HEK293T (cell line): Measurements from ENCODE around the gene SP140L.
"Not testable (repeated sequence)": the region's sequence is repeated elsewhere in the genome, so short reads cannot be mapped to it uniquely, and the experiment has no call there.

ENCODE experiments used
- CTCF ChIA-PET: fragments of 350-600 bp; formaldehyde crosslinking; extraction: SDS; loops from one replicate; lab custom pipeline; 2021; ENCODE audit warnings: antibody characterized with exemption, inconsistent platforms; lab: Yijun Ruan, JAX
- POLR2A ChIA-PET: fragments of 350-600 bp; formaldehyde crosslinking; extraction: SDS; loops from one replicate; lab custom pipeline; 2020; ENCODE audit warnings: antibody characterized with exemption, inconsistent platforms; lab: Yijun Ruan, JAX
- DNase-seq: peaks from one replicate; pipeline ENCODE4 v3.0.0; 2012; ENCODE audit warnings: mixed read lengths; ENCODE audit errors: extremely low spot score
- ARNT ChIP-seq: fragments of 450-650 bp; IDR thresholded peaks from 2 replicates; pipeline ENCODE4 v1.6.1; 2017; ENCODE audit warnings: mild to moderate bottlenecking
- BHLHE40 ChIP-seq: fragments of 450-650 bp; IDR thresholded peaks from 2 replicates; pipeline ENCODE4 v1.6.1; 2016; ENCODE audit warnings: mild to moderate bottlenecking, moderate library complexity, borderline replicate concordance
- CTBP1 ChIP-seq: fragments of 450-650 bp; IDR thresholded peaks from 2 replicates; pipeline ENCODE4 v1.6.1; 2016; ENCODE audit warnings: borderline replicate concordance
- ELF4 ChIP-seq: fragments of 450-650 bp; IDR thresholded peaks from 2 replicates; pipeline ENCODE4 v1.6.1; 2017; ENCODE audit warnings: antibody characterized with exemption
- FOXA1 ChIP-seq: fragments of 450-650 bp; IDR thresholded peaks from 2 replicates; pipeline ENCODE4 v1.6.1; 2016; ENCODE audit warnings: mild to moderate bottlenecking
- FOXK2 ChIP-seq: fragments of 450-650 bp; IDR thresholded peaks from 2 replicates; pipeline ENCODE4 v1.6.1; 2016; ENCODE audit warnings: mild to moderate bottlenecking
- FOXM1 ChIP-seq: fragments of 450-650 bp; IDR thresholded peaks from 2 replicates; pipeline ENCODE4 v1.6.1; 2017; ENCODE audit warnings: mild to moderate bottlenecking, borderline replicate concordance
- HDGF ChIP-seq: fragments of 450-650 bp; IDR thresholded peaks from 2 replicates; pipeline ENCODE4 v1.6.1; 2017; ENCODE audit warnings: antibody characterized with exemption, borderline replicate concordance
- L3MBTL2 ChIP-seq: fragments of 450-650 bp; conservative IDR thresholded peaks from 2 replicates; pipeline ENCODE4 v1.6.1; 2016; ENCODE audit warnings: mild to moderate bottlenecking
- LEF1 ChIP-seq: fragments of 450-650 bp; IDR thresholded peaks from 2 replicates; pipeline ENCODE4 v1.6.1; 2017; ENCODE audit warnings: mild to moderate bottlenecking, borderline replicate concordance
- NFRKB ChIP-seq: fragments of 450-650 bp; IDR thresholded peaks from 2 replicates; pipeline ENCODE4 v1.6.1; 2016; ENCODE audit warnings: mild to moderate bottlenecking, moderate library complexity
- SP1 ChIP-seq: fragments of 450-650 bp; IDR thresholded peaks from 2 replicates; pipeline ENCODE4 v1.6.1; 2017
- SUZ12 ChIP-seq: fragments of 450-650 bp; IDR thresholded peaks from 2 replicates; pipeline ENCODE4 v1.6.1; 2016; ENCODE audit warnings: mild to moderate bottlenecking
- TARDBP ChIP-seq: fragments of 450-650 bp; IDR thresholded peaks from 2 replicates; pipeline ENCODE4 v1.6.1; 2016
- ZNF384 ChIP-seq: fragments of 450-650 bp; IDR thresholded peaks from 2 replicates; pipeline ENCODE4 v1.6.1; 2016
- TF ChIP-seq, protein P1 (sequence below): fragments of 450-650 bp; IDR thresholded peaks from 2 replicates; pipeline ENCODE4 v1.6.1; 2016

SP140L gene

DNA sequence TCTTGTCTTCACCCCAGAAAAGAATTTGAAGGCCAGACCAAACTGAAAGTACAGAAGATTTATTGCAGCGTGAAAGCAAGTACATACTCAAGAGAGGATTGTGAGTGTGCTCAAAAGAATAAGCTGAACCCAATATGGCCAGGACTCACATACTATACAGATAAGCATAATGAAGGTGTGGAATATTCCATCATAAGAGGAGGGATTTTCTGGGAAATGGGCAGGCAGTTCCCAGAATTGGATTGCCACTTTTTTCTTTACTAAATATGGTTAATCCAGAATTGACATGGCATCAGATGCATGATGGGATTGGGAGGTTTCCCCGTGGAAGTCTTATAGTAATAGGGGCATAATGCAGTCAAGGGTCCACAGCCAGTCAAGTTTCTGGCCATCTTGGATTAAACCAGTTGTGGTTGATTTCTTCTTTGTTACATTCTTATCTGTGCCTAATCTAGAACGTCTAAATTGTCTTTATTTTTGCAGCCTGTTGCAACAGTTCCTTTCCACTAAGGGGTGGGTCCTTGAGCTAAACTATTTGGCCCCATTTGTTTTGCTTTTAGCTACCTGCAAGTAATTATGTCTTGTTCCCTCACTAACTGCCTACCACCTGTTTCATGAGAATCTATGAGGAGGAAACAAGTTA is 9.0 kb downstream of the SP140L start:
- POLR2A ChIA-PET = no interaction called here
- CTCF ChIA-PET = no interaction called here
- TF ChIP-seq, protein P1, sequence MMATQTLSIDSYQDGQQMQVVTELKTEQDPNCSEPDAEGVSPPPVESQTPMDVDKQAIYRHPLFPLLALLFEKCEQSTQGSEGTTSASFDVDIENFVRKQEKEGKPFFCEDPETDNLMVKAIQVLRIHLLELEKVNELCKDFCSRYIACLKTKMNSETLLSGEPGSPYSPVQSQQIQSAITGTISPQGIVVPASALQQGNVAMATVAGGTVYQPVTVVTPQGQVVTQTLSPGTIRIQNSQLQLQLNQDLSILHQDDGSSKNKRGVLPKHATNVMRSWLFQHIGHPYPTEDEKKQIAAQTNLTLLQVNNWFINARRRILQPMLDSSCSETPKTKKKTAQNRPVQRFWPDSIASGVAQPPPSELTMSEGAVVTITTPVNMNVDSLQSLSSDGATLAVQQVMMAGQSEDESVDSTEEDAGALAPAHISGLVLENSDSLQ = no peak
- TF ChIP-seq ELF4 (no peak), SUZ12 (no peak), FOXK2 (no peak), SP1 (no peak), BHLHE40 (no peak), HDGF (no peak), FOXM1 (no peak), LEF1 (no peak), TARDBP (no peak), CTBP1 (no peak), ARNT (no peak), NFRKB (no peak), FOXA1 (no peak), ZNF384 (no peak), L3MBTL2 (no peak)
- DNase-seq = no peak

DNA sequence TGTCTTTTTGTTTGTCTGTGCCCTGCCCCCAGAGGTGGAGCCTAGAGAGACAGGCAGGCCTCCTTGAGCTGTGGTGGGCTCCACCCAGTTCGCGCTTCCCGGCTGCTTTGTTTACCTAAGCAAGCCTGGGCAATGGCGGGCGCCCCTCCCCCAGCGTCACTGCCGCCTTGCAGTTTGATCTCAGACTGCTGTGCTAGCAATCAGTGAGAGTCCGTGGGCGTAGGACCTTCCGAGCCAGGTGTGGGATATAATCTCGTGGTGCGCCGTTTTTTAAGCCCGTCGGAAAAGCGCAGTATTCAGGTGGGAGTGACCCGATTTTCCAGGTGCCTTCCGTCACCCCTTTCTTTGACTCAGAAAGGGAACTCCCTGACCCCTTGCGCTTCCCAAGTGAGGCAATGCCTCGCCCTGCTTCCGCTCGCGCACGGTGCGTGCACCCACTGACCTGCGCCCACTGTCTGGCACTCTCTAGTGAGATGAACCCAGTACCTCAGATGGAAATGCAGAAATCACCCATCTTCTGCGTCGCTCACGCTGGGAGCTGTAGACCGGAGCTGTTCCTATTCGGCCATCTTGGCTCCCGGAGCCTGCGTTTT is 15.0 kb downstream of the SP140L start:
- CTCF ChIA-PET, POLR2A ChIA-PET: not testable (repeated sequence)

DNA sequence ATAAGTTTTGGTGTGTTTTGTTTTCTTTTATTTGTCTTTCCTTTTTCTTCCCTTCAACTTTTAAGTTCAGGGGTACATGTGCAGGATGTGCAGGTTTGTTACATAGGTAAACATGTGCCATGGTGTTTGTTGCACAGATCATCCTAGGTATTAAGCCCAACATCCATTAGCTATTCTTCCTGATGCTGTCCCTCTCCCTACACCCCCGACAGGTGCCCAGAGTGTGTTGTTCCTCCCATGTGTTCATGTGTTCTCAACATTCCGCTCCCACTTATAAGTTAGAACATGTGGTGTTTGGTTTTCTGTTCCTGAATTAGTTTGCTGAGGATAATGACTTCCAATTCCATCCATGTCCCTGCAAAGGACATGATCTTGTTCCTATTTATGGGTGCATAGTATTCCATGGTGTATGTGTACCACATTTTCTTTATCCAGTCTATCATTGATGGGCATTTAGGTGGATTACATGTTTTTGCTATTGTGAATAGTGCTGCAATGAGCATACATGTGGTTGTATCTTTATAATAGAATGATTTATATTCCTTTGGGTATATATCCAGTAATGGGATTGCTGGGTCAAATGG is 16.1 kb downstream of the SP140L start:
- POLR2A ChIA-PET, CTCF ChIA-PET: not testable (repeated sequence)

More for the DNA sequence above, 15.0 kb downstream of the SP140L start:
- not testable (repeated sequence) for DNase-seq

DNA sequence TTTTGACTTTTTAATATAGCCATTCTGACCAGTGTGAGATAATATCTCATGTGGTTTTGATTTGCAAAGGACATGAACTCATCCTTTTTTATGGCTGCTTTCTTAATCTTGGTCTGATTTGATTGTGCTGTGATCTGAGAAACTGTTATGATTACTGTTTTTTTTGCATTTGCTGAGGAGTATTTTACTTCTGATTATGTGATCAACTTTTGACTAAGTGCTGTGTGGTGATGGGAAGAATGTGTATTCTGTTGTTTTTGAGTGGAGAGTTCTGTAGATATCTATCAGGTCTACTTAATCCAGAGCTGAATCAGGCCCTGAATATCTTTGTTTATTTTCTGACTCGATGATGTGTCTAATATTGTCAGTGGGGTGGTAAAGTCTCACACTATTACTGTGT is 16.8 kb downstream of the SP140L start:
- ChIA-PET CTCF (no interaction called here), POLR2A (no interaction called here)
- DNase-seq = no peak

More for the DNA sequence above, 16.1 kb downstream of the SP140L start:
- DNase-seq = not testable (repeated sequence)

DNA sequence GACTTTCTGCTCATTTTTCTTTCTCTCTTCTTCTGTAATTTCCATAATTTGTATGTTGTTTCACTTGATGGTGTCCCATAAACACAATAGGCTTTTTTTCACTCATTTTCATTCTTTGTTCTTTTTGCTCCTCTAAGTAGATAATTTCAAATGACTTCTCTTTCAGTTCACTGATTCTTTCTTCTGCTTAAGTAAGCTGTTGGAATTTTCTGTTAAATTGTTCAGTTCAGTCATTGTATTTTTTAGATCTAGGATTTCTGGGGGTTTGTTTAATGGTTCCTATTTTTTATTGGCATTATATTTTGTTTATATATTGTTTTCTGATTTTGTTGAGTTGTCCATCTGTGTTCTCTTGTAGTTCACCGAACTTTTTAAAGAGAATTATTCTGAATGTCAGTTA is 19.5 kb downstream of the SP140L start:
- no peak for DNase-seq
- ChIA-PET CTCF (no interaction called here), POLR2A (no interaction called here)
- no peak for TF ChIP-seq FOXM1
- TF ChIP-seq ZNF384 = no peak
- TF ChIP-seq TARDBP = no peak
- TF ChIP-seq HDGF = no peak
- no peak for TF ChIP-seq ELF4
- TF ChIP-seq CTBP1 = no peak
- TF ChIP-seq SUZ12 = no peak
- no peak for TF ChIP-seq LEF1

More for the DNA sequence above, 16.8 kb downstream of the SP140L start:
- TF ChIP-seq, protein P1 = no peak
- TF ChIP-seq SP1 (no peak), HDGF (no peak), ELF4 (no peak), BHLHE40 (no peak), ARNT (no peak), CTBP1 (no peak), SUZ12 (no peak), TARDBP (no peak), FOXA1 (no peak), L3MBTL2 (no peak), NFRKB (no peak), LEF1 (no peak)

DNA sequence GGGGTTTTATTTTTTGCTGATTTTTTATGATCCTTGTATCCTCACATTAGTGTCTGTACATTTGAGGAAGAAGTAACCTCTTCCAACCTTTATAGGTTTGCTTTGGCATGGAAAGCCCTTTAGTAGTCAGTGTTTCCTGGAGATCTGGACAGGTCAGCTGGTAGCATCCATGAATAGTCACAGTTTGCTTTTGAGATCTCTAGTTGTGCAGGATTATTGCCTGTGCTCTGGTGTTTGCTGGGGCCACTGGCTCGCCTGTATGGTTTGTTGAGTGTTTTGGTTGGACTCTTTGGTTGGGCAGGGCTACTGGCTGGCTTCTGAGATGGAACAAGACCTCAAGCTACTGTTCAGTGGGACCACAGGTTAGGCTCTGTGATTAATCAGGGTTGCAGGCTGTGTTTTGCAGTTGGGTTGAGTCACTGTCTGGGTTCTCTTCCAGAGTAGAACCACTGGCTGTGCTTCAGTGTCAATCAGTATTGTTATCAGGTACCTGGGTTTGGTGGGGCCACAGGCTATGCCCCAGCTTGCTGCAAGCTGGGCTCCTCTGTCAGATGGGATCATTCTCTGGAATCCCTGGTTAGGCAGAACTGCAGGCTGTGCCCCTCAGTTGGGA is 20.0 kb downstream of the SP140L start:
- CTCF ChIA-PET = no interaction called here
- TF ChIP-seq ELF4 = no peak
- no peak for TF ChIP-seq BHLHE40
- no peak for TF ChIP-seq L3MBTL2
- TF ChIP-seq CTBP1 = no peak
- TF ChIP-seq FOXK2 = no peak
- TF ChIP-seq, protein P1 = no peak
- TF ChIP-seq FOXM1 = no peak
- TF ChIP-seq ARNT = no peak
- no peak for TF ChIP-seq LEF1
- no peak for TF ChIP-seq FOXA1
- no peak for TF ChIP-seq NFRKB
- TF ChIP-seq TARDBP = no peak
- no peak for TF ChIP-seq SUZ12
- no peak for TF ChIP-seq HDGF
- no peak for TF ChIP-seq ZNF384
- TF ChIP-seq SP1 = no peak
- no peak for DNase-seq
- POLR2A ChIA-PET = no interaction called here
